Fibroblast of peridontal ligament (primary cell): ENCODE data around the gene RPAP2.

Source experiments
- DNase-seq: peaks from one replicate; pipeline ENCODE4 v3.0.0-alpha.2; 2010; ENCODE audit errors: extremely low read depth

Gene RPAP2

GRCh38 chr1:92447033-92447681 is 148.3 kb downstream of the RPAP2 start:
- no peak for DNase-seq

DNA sequence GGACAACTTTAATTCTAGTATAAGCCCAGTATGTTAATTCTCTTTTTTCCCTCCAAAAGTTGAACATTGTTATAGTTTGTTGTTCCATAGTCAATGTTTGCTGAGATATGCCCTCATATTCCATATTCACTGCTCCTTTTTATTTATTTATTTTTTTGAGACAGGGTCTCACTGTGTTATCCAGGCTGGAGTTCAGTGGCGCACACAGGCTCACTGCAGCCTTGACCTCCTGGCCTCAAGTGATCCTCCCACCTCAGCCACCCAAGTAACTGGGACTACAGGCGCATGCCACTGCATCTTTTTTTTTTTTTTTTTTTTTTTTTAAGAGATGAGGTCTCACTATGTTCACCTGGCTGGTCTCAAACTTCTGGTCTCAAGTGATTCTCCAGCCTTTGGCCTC is 149.1 kb downstream of the RPAP2 start:
- DNase-seq, result no peak
